Liver (tissue), 3 donors: ENCODE results near the gene PLXNA2.

ENCODE experiments used
- ATF3 ChIP-seq: IDR thresholded peaks from 2 replicates; pipeline ENCODE4 v1.6.1; 2016; ENCODE audit warnings: antibody characterized with exemption
- SP1 ChIP-seq: IDR thresholded peaks from 2 replicates; pipeline ENCODE4 v1.6.1; 2018; ENCODE audit warnings: antibody characterized with exemption, mild to moderate bottlenecking
- TF ChIP-seq, protein P1 (sequence below): fragments of 150-350 bp; IDR thresholded peaks from 2 replicates; pipeline ENCODE4 v1.5.1; 2017; ENCODE audit warnings: improper control_type of control experiment, low read depth, low read length; ENCODE audit not compliant: missing input control
- donor health status: healthy.
- donor health status: healthy.

DNA sequence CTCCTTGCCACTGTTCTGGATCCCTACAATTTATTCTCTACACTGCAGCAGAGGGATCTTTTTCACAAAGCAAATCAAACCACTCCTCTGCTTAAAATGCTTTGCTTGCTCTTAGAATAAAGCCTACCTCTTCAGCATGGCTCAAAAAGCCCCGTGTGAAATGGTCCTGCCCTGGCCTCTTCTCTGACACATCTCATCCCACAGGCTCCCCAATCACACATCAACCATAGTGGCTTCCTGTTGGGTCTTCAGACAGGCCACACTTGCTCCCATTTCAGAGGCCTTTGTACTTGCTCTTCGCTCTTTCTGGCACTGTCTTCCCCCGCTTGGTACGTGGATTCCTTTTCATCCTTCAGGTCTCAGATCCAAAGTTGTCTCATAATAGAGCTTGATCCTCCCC lies 44.3 kb upstream of the PLXNA2 start:
- TF ChIP-seq SP1 = no peak
- TF ChIP-seq, protein P1, sequence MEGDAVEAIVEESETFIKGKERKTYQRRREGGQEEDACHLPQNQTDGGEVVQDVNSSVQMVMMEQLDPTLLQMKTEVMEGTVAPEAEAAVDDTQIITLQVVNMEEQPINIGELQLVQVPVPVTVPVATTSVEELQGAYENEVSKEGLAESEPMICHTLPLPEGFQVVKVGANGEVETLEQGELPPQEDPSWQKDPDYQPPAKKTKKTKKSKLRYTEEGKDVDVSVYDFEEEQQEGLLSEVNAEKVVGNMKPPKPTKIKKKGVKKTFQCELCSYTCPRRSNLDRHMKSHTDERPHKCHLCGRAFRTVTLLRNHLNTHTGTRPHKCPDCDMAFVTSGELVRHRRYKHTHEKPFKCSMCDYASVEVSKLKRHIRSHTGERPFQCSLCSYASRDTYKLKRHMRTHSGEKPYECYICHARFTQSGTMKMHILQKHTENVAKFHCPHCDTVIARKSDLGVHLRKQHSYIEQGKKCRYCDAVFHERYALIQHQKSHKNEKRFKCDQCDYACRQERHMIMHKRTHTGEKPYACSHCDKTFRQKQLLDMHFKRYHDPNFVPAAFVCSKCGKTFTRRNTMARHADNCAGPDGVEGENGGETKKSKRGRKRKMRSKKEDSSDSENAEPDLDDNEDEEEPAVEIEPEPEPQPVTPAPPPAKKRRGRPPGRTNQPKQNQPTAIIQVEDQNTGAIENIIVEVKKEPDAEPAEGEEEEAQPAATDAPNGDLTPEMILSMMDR = no peak
- no peak for TF ChIP-seq ATF3
